OCI-LY1 (cell line): ENCODE data around the gene ZNF106.

Experiments used
- CTCF ChIP-seq: fragments of 200-600 bp; sonication (generic), shearing (Covaris generic); IDR thresholded peaks from 2 replicates; pipeline ENCODE4 v1.5.1; 2017; ENCODE audit warnings: mild to moderate bottlenecking, antibody characterized with exemption, low read length, moderate library complexity, mixed read lengths
- EZH2 ChIP-seq: fragments of 200-600 bp; sonication (generic), shearing (Covaris generic); IDR thresholded peaks from 2 replicates; pipeline ENCODE4 v1.8.0; 2017; ENCODE audit warnings: borderline replicate concordance, mixed run types, mild to moderate bottlenecking, antibody characterized with exemption, low read length, moderate library complexity, mixed read lengths

GRCh38 chr15:42510258-42511006 is 19.5 kb upstream of the ZNF106 start:
- TF ChIP-seq CTCF, result no peak
- no peak for TF ChIP-seq EZH2
